Osteocyte (in vitro differentiated cells): ENCODE measurements around the gene NLGN1. TPM values are rescaled to one million over a fixed set of nuclear protein-coding genes. Genes with fewer than 3 reads are reported as not detected.

ENCODE experiments used
- DNase-seq: peaks from one replicate; pipeline ENCODE4 v3.0.0; 2021; ENCODE audit warnings: mixed read lengths; ENCODE audit not compliant: unreplicated experiment; ENCODE audit errors: extremely low spot score
- H3K27ac Mint-ChIP-seq: one replicate; pipeline ENCODE4 v1.8.0; 2021; ENCODE audit warnings: mild to moderate bottlenecking, mixed read lengths; ENCODE audit not compliant: unreplicated experiment
- H3K27me3 Mint-ChIP-seq: one replicate; pipeline ENCODE4 v1.8.0; 2021; ENCODE audit warnings: mixed read lengths; ENCODE audit not compliant: unreplicated experiment
- H3K36me3 Mint-ChIP-seq: one replicate; pipeline ENCODE4 v1.8.0; 2021; ENCODE audit warnings: mixed read lengths; ENCODE audit not compliant: unreplicated experiment
- H3K4me1 Mint-ChIP-seq: one replicate; pipeline ENCODE4 v1.8.0; 2021; ENCODE audit warnings: mixed read lengths; ENCODE audit not compliant: unreplicated experiment
- H3K4me3 Mint-ChIP-seq: one replicate; pipeline ENCODE4 v1.8.0; 2021; ENCODE audit warnings: mild to moderate bottlenecking, moderate library complexity, mixed read lengths; ENCODE audit not compliant: unreplicated experiment
- H3K9me3 Mint-ChIP-seq: one replicate; pipeline ENCODE4 v1.8.0; 2021; ENCODE audit warnings: mixed read lengths; ENCODE audit not compliant: unreplicated experiment
- total RNA-seq: library from RNA; stranded (reverse); gene quantifications from 2 replicates; pipeline ENCODE4 v1.2.1, GENCODE V29; 2021
- TF ChIP-seq, protein P1 (sequence below): fragments of 200-600 bp; sonication (generic); IDR thresholded peaks from 2 replicates; pipeline ENCODE4 v1.5.0; 2021; ENCODE audit warnings: antibody characterized with exemption, mild to moderate bottlenecking, moderate library complexity

The NLGN1 gene
- total RNA-seq, 1 donor from 2014 or later = 3.9 TPM

DNA sequence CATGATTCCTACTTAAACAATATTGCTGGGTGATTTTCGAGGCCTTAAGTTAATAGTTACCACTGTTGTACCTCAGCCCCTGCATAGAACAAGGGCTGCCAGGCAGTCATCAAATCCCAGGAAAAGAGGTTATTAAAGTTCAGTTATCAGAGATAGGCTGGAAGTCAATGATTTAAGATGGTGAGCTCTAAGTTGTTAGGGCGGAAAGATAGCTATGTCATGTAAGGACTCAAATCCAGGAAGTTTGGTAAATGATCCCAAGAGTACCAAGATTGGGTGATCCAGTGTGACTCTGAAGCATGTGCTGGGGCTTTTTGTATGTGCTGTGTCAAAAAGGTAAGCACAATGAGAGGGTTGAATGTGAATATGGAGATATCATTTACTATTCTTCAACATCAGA, 287.9 kb downstream of the NLGN1 start:
- no peak for DNase-seq
- Mint-ChIP-seq H3K36me3 (no peaks in the 10 kb centered on the region), H3K27me3 (no peaks in the 10 kb centered on the region), H3K4me3 (no peak overlapping the region), H3K9me3 (no peaks in the 10 kb centered on the region), H3K4me1 (peaks cover 3% of the 10 kb centered on the region), H3K27ac (no peak overlapping the region)
- TF ChIP-seq, protein P1, sequence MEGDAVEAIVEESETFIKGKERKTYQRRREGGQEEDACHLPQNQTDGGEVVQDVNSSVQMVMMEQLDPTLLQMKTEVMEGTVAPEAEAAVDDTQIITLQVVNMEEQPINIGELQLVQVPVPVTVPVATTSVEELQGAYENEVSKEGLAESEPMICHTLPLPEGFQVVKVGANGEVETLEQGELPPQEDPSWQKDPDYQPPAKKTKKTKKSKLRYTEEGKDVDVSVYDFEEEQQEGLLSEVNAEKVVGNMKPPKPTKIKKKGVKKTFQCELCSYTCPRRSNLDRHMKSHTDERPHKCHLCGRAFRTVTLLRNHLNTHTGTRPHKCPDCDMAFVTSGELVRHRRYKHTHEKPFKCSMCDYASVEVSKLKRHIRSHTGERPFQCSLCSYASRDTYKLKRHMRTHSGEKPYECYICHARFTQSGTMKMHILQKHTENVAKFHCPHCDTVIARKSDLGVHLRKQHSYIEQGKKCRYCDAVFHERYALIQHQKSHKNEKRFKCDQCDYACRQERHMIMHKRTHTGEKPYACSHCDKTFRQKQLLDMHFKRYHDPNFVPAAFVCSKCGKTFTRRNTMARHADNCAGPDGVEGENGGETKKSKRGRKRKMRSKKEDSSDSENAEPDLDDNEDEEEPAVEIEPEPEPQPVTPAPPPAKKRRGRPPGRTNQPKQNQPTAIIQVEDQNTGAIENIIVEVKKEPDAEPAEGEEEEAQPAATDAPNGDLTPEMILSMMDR = no peak

- Mint-ChIP-seq H3K9me3 (no peaks in the 10 kb centered on the region), H3K4me3 (no peak overlapping the region), H3K36me3 (no peaks in the 10 kb centered on the region), H3K4me1 (no peaks in the 10 kb centered on the region), H3K27me3 (no peaks in the 10 kb centered on the region), H3K27ac (no peak overlapping the region)
- TF ChIP-seq, protein P1 = no peak
- DNase-seq = no peak
Observed at GRCh38 chr3:173688216-173688842, 290.8 kb downstream of the NLGN1 start.

DNA sequence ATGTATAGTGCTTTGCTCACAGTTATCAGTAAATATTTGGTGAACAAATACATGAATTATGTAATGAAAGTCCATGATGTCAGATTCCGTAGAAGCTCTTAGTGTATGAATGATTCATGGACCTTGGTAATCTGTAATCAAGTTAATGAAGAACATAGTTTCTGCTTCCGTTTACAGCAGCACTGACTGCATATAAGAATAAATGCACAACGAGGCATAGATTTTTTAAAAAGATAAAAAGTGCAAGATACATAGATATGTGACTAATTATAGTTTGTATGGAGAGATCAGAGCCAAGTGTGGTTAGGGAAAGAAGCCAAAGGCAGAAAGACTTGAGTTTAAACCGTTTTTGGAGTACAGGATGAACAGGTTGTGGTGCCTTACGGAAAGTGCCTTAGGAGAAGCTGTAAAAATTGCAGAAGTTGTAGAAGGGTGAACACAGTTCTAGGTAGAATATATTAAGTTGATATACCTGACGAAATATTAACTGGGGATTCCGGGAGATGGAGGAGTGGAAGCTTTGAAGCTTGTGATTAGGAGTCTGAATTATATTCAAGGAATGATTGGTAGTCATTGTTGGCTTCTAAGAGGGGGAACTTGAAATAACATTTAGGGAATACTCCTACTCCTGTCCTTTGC, 293.1 kb downstream of the NLGN1 start:
- no peaks in the 10 kb centered on the region for H3K9me3 Mint-ChIP-seq
- no peaks in the 10 kb centered on the region for H3K4me1 Mint-ChIP-seq
- TF ChIP-seq, protein P1 = no peak
- no peaks in the 10 kb centered on the region for H3K36me3 Mint-ChIP-seq
- no peak overlapping the region for H3K4me3 Mint-ChIP-seq
- H3K27ac Mint-ChIP-seq = no peak overlapping the region
- no peaks in the 10 kb centered on the region for H3K27me3 Mint-ChIP-seq
- no peak for DNase-seq

- H3K27me3 Mint-ChIP-seq = no peaks in the 10 kb centered on the region
- H3K4me1 Mint-ChIP-seq = no peaks in the 10 kb centered on the region
- no peak for DNase-seq
- no peak overlapping the region for H3K4me3 Mint-ChIP-seq
- TF ChIP-seq, protein P1 = no peak
- H3K27ac Mint-ChIP-seq = no peak overlapping the region
- H3K36me3 Mint-ChIP-seq = no peaks in the 10 kb centered on the region
- peaks cover 3% of the 10 kb centered on the region for H3K9me3 Mint-ChIP-seq
Observed at GRCh38 chr3:173699353-173699752, 301.8 kb downstream of the NLGN1 start.

GRCh38 chr3:173700336-173700735, 302.8 kb downstream of the NLGN1 start:
- no peak overlapping the region for H3K4me3 Mint-ChIP-seq
- DNase-seq = no peak
- H3K27ac Mint-ChIP-seq = no peak overlapping the region
- H3K36me3 Mint-ChIP-seq = no peaks in the 10 kb centered on the region
- H3K27me3 Mint-ChIP-seq = no peaks in the 10 kb centered on the region
- peaks cover 3% of the 10 kb centered on the region for H3K9me3 Mint-ChIP-seq
- no peaks in the 10 kb centered on the region for H3K4me1 Mint-ChIP-seq
- TF ChIP-seq, protein P1 = no peak
